GM18498 (cell line): ENCODE measurements around the gene LYRM4.

Experiments used
- ATAC-seq: cut with Tn5 transposase; IDR thresholded peaks from one replicate; pipeline ENCODE4 v1.9.1; 2021; ENCODE audit warnings: mild to moderate bottlenecking, moderate library complexity; ENCODE audit not compliant: unreplicated experiment

The LYRM4 gene

GRCh38 chr6:5260661-5261544 lies at the start of gene LYRM4, which contains the start of gene FARS2:
Gene LYRM4, minus strand, starts transcription at chr6:5260950. Its CDS starts 217 bp downstream, at chr6:5260733.
Gene FARS2, plus strand, starts transcription at chr6:5261513.
- ATAC-seq = peak; percentile 79

- no peak for ATAC-seq
Measured at GRCh38 chr6:5308066-5308465, 47.3 kb upstream of the LYRM4 start.

- no peak for ATAC-seq
Measured at GRCh38 chr6:5307058-5307457, 46.3 kb upstream of the LYRM4 start.

GRCh38 chr6:5305968-5306626 lies 45.3 kb upstream of the LYRM4 start:
- ATAC-seq = no peak

- no peak for ATAC-seq
Measured at GRCh38 chr6:5303682-5304081, 42.9 kb upstream of the LYRM4 start.

- ATAC-seq = peak; percentile 84
Measured at GRCh38 chr6:5302995-5303622, 42.4 kb upstream of the LYRM4 start.

GRCh38 chr6:5302220-5302946 lies 41.6 kb upstream of the LYRM4 start:
- ATAC-seq = peak; percentile 82

GRCh38 chr6:5300206-5300764 lies 39.5 kb upstream of the LYRM4 start:
- no peak for ATAC-seq

- ATAC-seq = no peak
Measured at GRCh38 chr6:5295623-5296022, 34.9 kb upstream of the LYRM4 start.

GRCh38 chr6:5294392-5295211 lies 33.9 kb upstream of the LYRM4 start:
- ATAC-seq = no peak

- ATAC-seq = no peak
Measured at GRCh38 chr6:5293692-5294091, 32.9 kb upstream of the LYRM4 start.

- ATAC-seq = no peak
Measured at GRCh38 chr6:5292154-5292553, 31.4 kb upstream of the LYRM4 start.

GRCh38 chr6:5290500-5290899 lies 29.8 kb upstream of the LYRM4 start:
- no peak for ATAC-seq

GRCh38 chr6:5290097-5290496 lies 29.3 kb upstream of the LYRM4 start:
- no peak for ATAC-seq

- no peak for ATAC-seq
Measured at GRCh38 chr6:5287966-5288297, 27.2 kb upstream of the LYRM4 start.

GRCh38 chr6:5287205-5287965 lies 26.6 kb upstream of the LYRM4 start:
- no peak for ATAC-seq

- ATAC-seq = peak; percentile 45
Measured at GRCh38 chr6:5286780-5287179, 26.0 kb upstream of the LYRM4 start.

GRCh38 chr6:5285526-5285925 lies 24.8 kb upstream of the LYRM4 start:
- no peak for ATAC-seq

- no peak for ATAC-seq
Measured at GRCh38 chr6:5285081-5285480, 24.3 kb upstream of the LYRM4 start.
